ENCODE results near the gene THSD4. TPM values are rescaled to one million over a fixed set of nuclear protein-coding genes. Genes with fewer than 3 reads are reported as not detected.

The THSD4 gene
- total and polyA plus RNA-seq, 8 donors: 15.7 to 43.3 (median 19.1) TPM

DNA sequence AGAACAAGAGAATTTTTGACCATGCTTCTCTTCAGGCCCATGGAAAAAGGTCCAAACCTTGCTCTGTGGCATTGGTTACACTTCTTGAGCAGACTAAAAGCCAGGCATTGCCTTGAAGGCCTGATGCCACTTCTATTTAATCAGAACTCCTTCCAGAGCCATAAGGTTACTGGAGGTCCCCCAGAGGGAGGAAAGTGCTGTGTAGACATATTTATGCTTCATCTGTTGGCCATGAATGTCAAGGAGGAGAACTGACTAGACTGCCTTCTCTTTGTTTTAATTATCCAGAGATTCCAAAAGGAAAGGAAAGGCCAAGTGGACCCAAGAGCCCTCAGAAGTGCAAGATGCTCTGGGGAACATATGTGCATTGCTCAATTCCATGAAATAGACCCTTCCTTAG, 402.5 kb downstream of the THSD4 start:
- intact Hi-C loops (cut with DNase I): no loop called here
- no peaks in the 10 kb centered on the region for H3K36me3 ChIP-seq
- TF ChIP-seq, protein P1, sequence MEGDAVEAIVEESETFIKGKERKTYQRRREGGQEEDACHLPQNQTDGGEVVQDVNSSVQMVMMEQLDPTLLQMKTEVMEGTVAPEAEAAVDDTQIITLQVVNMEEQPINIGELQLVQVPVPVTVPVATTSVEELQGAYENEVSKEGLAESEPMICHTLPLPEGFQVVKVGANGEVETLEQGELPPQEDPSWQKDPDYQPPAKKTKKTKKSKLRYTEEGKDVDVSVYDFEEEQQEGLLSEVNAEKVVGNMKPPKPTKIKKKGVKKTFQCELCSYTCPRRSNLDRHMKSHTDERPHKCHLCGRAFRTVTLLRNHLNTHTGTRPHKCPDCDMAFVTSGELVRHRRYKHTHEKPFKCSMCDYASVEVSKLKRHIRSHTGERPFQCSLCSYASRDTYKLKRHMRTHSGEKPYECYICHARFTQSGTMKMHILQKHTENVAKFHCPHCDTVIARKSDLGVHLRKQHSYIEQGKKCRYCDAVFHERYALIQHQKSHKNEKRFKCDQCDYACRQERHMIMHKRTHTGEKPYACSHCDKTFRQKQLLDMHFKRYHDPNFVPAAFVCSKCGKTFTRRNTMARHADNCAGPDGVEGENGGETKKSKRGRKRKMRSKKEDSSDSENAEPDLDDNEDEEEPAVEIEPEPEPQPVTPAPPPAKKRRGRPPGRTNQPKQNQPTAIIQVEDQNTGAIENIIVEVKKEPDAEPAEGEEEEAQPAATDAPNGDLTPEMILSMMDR (IDR thresholded peaks at IDR 0.05): no peak
- no peaks in the 10 kb centered on the region for H3K9me3 ChIP-seq
- H3K4me3 ChIP-seq: no peak overlapping the region
- no peaks in the 10 kb centered on the region for H3K27me3 ChIP-seq
- H3K4me1 ChIP-seq: no peaks in the 10 kb centered on the region
- DNase-seq (no peak), ATAC-seq (no peak)
- no peak overlapping the region for H3K27ac ChIP-seq

DNA sequence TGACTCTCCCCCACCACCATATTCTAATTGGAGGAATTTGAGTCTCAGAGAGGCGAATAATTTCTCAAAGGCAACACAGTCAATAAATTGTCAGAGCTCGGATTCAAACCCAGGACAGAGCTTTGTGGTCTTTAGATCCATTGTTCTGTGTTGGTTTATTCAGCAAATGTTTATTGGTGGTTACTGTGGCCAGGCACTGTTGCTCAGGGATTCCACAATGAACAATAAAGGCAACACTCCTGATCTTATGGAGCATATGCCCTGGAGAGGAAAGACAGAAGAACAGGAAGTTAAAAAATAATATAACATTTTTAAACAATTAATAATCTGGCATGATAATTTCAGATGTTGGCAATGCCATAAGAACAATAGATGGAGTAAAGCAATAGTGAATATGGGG, 403.4 kb downstream of the THSD4 start:
- Histone ChIP-seq H3K27ac (no peak overlapping the region), H3K9me3 (no peaks in the 10 kb centered on the region), H3K4me1 (no peaks in the 10 kb centered on the region), H3K4me3 (no peak overlapping the region), H3K36me3 (no peaks in the 10 kb centered on the region), H3K27me3 (no peaks in the 10 kb centered on the region)
- ATAC-seq (no peak), DNase-seq (no peak)
- intact Hi-C loops (cut with DNase I): no loop called here
- TF ChIP-seq, protein P1 (IDR thresholded peaks at IDR 0.05): no peak

DNA sequence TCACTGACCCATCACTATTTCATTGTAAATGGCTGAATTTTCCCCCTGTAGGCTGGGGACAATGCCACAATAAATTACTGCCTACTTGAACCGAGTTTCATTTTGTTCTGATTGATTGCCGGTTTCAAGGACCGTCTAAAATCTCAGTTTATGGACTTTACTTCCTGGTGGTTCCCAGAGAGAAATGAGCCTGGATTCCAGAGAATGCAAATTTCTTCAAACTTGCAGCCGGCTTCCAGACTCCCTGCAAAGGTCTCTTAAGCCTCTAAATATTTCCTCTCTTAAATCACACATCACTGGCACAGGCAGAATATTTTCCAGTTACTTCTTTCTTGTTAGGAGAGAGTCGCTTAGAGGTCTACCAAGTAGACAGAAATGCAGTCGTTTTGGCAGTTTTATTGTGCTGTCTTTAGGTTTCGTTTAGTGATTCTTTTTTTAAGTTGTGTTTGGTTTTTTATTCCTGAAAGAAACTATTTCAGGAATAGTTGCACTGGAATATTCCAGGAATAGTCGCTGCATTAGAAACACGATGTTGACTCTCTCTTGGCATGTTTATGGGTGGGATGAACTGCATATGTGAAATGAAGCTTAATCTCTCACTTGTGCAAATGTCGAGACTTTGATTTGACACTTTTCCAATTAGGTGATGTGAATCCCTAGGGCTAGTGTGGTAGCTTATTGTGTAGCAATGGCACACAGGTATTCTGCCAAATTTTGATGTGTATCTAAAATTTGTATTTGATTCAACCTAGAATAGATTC, 411.0 kb downstream of the THSD4 start:
- intact Hi-C loops (cut with DNase I): no loop called here
- TF ChIP-seq, protein P1 (IDR thresholded peaks at IDR 0.05): no peak
- H3K4me3 ChIP-seq: no peak overlapping the region
- no peaks in the 10 kb centered on the region for H3K27me3 ChIP-seq
- DNase-seq (peak in 1 of 4 donors; percentile 16), ATAC-seq (peak; percentile 63)
- no peaks in the 10 kb centered on the region for H3K4me1 ChIP-seq
- no peaks in the 10 kb centered on the region for H3K36me3 ChIP-seq
- no peaks in the 10 kb centered on the region for H3K9me3 ChIP-seq
- H3K27ac ChIP-seq: no peak overlapping the region

DNA sequence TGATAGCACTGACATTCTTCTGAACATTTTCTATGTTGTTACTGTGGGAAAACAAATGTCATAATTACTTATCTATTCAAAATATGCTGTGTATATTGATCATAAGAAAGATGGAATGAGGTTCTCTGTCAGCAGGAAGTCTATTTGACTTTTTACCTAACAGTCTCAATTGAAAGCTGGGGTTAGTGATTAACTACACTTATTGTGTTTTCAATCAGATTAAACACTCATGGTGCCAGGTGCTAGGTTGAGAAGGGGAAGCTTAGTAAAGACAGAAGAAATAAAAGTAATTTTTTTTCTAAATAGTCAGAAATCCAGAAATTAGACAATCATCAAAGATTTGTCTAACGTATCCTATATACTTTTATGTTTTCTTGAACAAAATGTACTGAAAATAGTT, 414.1 kb downstream of the THSD4 start:
- no peak overlapping the region for H3K27ac ChIP-seq
- H3K9me3 ChIP-seq: peaks cover 0 to 6% of the 10 kb centered on the region in 2 donors
- no peaks in the 10 kb centered on the region for H3K36me3 ChIP-seq
- H3K4me1 ChIP-seq: no peaks in the 10 kb centered on the region
- DNase-seq (no peak), ATAC-seq (peak; percentile 47)
- H3K27me3 ChIP-seq: no peaks in the 10 kb centered on the region
- no peak overlapping the region for H3K4me3 ChIP-seq
- TF ChIP-seq, protein P1 (IDR thresholded peaks at IDR 0.05): no peak
- intact Hi-C loops (cut with DNase I): no loop called here

DNA sequence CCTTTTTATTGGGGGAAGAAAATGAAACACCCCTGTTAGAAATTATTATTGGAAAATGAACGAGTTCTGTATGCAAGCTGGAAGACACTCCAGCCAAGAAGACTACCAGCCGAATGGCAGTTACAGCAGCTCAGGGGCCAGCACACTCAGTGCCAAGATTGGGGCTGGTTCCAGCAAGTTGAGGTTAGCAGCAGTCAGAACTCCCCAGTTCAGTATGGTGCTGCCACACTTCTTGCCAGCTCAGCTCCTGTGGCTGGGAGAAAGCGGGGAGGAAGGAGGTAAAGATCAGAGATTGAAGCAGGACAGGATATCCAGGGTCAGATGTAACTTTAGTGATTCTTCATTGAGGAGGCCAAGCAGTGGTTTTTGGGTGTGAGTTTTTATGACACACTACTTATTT, 414.8 kb downstream of the THSD4 start:
- ATAC-seq: peak; percentile 10
- no peaks in the 10 kb centered on the region for H3K27me3 ChIP-seq
- intact Hi-C loops (cut with DNase I): no loop called here

More for the DNA sequence above, 414.8 kb downstream of the THSD4 start:
- no peak overlapping the region for H3K4me3 ChIP-seq
- no peak overlapping the region for H3K27ac ChIP-seq
- no peak for DNase-seq
- TF ChIP-seq, protein P1 (IDR thresholded peaks at IDR 0.05): no peak
- H3K4me1 ChIP-seq: no peaks in the 10 kb centered on the region
- H3K36me3 ChIP-seq: no peaks in the 10 kb centered on the region
- peaks cover 0 to 6% of the 10 kb centered on the region in 2 donors for H3K9me3 ChIP-seq
